Stimulated activated CD4-positive, alpha-beta T cell treated with anti-CD3 and anti-CD28 coated beads, Interleukin-12 subunit alpha, Interleukin-12 subunit beta, amount 100 ng/mL, for 48 hours (primary cell): ENCODE results near the gene FAM163A.

Experiments
- DNase-seq, 3 donors: peaks; one replicate each; pipeline ENCODE4 v3.0.0-alpha.2; 2020; ENCODE audit warnings: low read depth in 2 of 3, low spot score in 1 of 3

The FAM163A gene

GRCh38 chr1:179813626-179814545, 70.8 kb downstream of the FAM163A start:
- no peak for DNase-seq

- DNase-seq: no peak
Measured at GRCh38 chr1:179814546-179814838, 71.4 kb downstream of the FAM163A start.

- DNase-seq: no peak
Measured at GRCh38 chr1:179815641-179816040, 72.5 kb downstream of the FAM163A start.

GRCh38 chr1:179816196-179816960, 73.3 kb downstream of the FAM163A start:
- no peak for DNase-seq

- no peak for DNase-seq
Measured at GRCh38 chr1:179817056-179817455, 74.0 kb downstream of the FAM163A start.

GRCh38 chr1:179817789-179818188, 74.7 kb downstream of the FAM163A start:
- DNase-seq: no peak

- no peak for DNase-seq
Measured at GRCh38 chr1:179818260-179818659, 75.2 kb downstream of the FAM163A start.

GRCh38 chr1:179818743-179819173, 75.7 kb downstream of the FAM163A start:
- DNase-seq: no peak

- no peak for DNase-seq
Measured at GRCh38 chr1:179820226-179820970, 77.3 kb downstream of the FAM163A start.

GRCh38 chr1:179821524-179821923, 78.4 kb downstream of the FAM163A start:
- DNase-seq: no peak

GRCh38 chr1:179822065-179822464, 79.0 kb downstream of the FAM163A start:
- DNase-seq: no peak

GRCh38 chr1:179823693-179824092, 80.6 kb downstream of the FAM163A start:
- no peak for DNase-seq

- no peak for DNase-seq
Measured at GRCh38 chr1:179824265-179824664, 81.2 kb downstream of the FAM163A start.

- DNase-seq: no peak
Measured at GRCh38 chr1:179825206-179825605, 82.1 kb downstream of the FAM163A start.

GRCh38 chr1:179825798-179826460, 82.8 kb downstream of the FAM163A start:
- DNase-seq: no peak

GRCh38 chr1:179826626-179827280, 83.7 kb downstream of the FAM163A start:
- no peak for DNase-seq

- no peak for DNase-seq
Measured at GRCh38 chr1:179828554-179829110, 85.5 kb downstream of the FAM163A start.

GRCh38 chr1:179831225-179831624, 88.1 kb downstream of the FAM163A start:
- DNase-seq: no peak

- no peak for DNase-seq
Measured at GRCh38 chr1:179831852-179832699, 89.0 kb downstream of the FAM163A start.
